Measurements from ENCODE around the gene WDR82. TPM values are rescaled to one million over a fixed set of nuclear protein-coding genes. Genes with fewer than 3 reads are reported as not detected.

Gene WDR82
- total and polyA plus RNA-seq, 4 donors, result 77.1 to 159 (median 133) TPM

DNA sequence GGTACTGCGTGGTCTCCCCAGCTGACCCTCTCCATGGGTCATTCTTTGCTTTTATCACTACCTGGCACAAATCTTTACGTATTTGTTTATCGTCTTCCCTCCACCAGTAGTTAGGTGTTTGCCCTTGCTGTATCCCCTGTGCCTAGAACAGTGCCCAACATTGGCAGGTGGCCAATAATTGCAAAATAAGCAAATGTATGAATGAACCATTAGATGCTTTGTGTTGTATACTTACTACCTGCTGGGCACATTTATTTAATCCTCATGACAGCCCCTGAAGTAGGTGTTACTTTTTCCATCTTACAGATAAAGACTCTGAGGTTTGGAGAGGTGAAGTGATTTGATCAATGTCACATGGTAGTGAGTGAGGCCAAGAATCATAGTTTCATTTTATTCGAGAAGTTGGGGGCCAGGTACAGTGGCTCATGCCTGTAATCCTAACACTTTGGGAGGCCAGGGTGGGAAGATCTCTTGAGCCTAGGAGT is 37.5 kb downstream of the WDR82 start:
- H3K27ac ChIP-seq (ENCODE audit: low read depth, low read length), result no peak overlapping the region
- H3K4me3 ChIP-seq (ENCODE audit: low read depth, low read length), result no peak overlapping the region
- H3K36me3 ChIP-seq (ENCODE audit: control insufficient read depth, insufficient read depth, low read length), result peaks cover 6% of the 10 kb centered on the region
- WGBS (ENCODE audit: insufficient coverage), result 87% methylated on average over 4 of the region's 4 CpGs
- H3K27me3 ChIP-seq (ENCODE audit: control insufficient read depth, insufficient read depth, low read length), result no peaks in the 10 kb centered on the region
- DNase-seq (ENCODE audit: low read depth in 4 of 6, low spot score in 6 of 6), result no peak
- no peaks in the 10 kb centered on the region for H3K9me3 ChIP-seq (ENCODE audit: control insufficient read depth, insufficient read depth, low read length)
- peaks cover 46% of the 10 kb centered on the region for H3K4me1 ChIP-seq (ENCODE audit: control insufficient read depth, insufficient read depth, low read length)

- Histone ChIP-seq H3K4me3 (ENCODE audit: low read depth, low read length) (peak overlapping the region; percentile 88), H3K4me1 (ENCODE audit: control insufficient read depth, insufficient read depth, low read length) (peaks cover 47% of the 10 kb centered on the region), H3K36me3 (ENCODE audit: control insufficient read depth, insufficient read depth, low read length) (peaks cover 12% of the 10 kb centered on the region), H3K27ac (ENCODE audit: low read depth, low read length) (no peak overlapping the region), H3K27me3 (ENCODE audit: control insufficient read depth, insufficient read depth, low read length) (no peaks in the 10 kb centered on the region), H3K9me3 (ENCODE audit: control insufficient read depth, insufficient read depth, low read length) (no peaks in the 10 kb centered on the region)
- no CpG with 5 or more reads among the region's 1 CpG for WGBS (ENCODE audit: insufficient coverage)
- DNase-seq (ENCODE audit: low read depth in 4 of 6, low spot score in 6 of 6), result peak in 2 of 6 donors; percentile 21 to 43
These were observed 38.2 kb downstream of the WDR82 start for GRCh38 chr3:52240059-52240885.

DNA sequence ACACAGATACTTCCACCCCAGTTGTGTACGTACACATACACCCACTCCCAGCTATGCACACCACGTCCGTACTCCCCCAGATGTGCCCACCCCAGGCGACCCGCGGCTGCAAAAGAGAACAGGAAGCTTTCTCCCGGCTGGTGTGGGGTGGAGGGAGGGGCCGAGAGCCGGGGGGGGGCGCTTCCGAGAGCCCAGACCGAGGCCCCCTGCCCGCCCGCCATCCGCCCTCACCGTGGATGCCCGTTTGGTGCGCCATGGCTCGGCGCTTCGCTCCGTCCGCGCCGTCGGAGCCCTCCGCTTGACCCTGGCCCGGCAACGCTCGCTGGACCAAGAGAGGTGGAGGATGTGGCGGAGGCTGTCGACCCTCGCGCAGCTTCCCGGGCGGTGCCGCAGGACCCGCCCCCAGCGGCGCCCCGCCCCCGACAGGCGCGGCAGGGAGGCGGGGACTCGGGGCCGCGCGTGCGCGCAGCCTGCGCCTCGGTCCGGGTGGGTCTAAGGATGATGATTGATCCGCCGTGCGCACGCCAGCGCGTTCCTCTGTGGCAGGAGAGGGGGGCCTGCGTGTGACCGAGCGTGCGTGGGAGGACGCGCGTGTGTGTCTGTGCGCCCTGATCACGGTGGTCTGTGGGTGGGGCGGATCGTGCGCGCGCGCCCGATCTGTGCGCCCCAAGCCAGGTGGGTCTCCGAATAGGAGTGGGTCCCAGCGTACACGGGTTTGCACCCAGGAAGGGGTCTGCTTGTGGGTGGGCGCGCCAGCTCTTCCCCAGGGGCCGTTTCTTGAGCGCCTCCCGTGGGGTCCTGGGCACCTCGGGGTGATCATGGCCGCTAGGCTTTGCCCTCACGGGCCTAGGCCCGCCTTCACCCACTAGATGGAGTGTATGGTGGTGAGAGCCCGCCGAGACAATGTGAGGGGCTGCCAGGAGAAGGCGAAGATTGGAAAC is 39.4 kb downstream of the WDR82 start, which contains the start of gene TWF2:
TSS of gene TWF2 (minus strand) at position 398 of the 941 bp plus-strand sequence. CDS start at position 256, 142 bp downstream.
- H3K27me3 ChIP-seq (ENCODE audit: control insufficient read depth, insufficient read depth, low read length), result no peaks in the 10 kb centered on the region
- DNase-seq (ENCODE audit: low read depth in 4 of 6, low spot score in 6 of 6), result peak; percentile 70 to 97 (median 82)
- under 1% methylated on average over 82 of the region's 92 CpGs for WGBS (ENCODE audit: insufficient coverage)
- H3K36me3 ChIP-seq (ENCODE audit: control insufficient read depth, insufficient read depth, low read length), result peaks cover 24% of the 10 kb centered on the region
- H3K4me3 ChIP-seq (ENCODE audit: low read depth, low read length), result peak within 1 kb of the TSS; percentile 88
- H3K4me1 ChIP-seq (ENCODE audit: control insufficient read depth, insufficient read depth, low read length), result peaks cover 49% of the 10 kb centered on the region
- peak within 1 kb of the TSS; percentile 88 for H3K27ac ChIP-seq (ENCODE audit: low read depth, low read length)
- H3K9me3 ChIP-seq (ENCODE audit: control insufficient read depth, insufficient read depth, low read length), result no peaks in the 10 kb centered on the region

DNA sequence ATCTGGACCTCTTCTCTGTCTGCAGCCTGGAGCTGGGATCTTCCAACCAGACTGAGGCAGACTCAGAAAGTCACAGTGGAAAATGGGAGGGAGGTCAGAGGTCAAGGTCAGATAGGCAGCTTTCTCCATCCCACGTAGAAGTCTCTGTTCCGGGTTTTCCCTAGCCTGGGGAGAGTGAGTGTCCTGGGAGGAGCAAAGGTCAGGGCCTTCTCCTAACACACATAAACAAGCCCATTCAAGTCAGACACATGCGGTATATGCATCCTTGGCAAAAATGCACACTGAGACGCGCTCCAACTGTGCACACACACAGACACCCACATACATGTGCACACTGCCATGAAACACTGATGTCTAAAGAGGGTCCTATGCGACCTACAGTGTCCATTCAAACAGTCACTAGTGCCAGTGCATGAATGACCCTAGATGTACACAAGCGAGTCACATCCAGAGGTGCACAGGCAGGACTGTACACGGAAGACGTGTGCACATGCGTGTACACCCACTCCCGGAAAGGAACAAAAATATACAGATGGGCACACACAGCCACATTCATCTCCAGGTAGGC is 40.2 kb downstream of the WDR82 start:
- Histone ChIP-seq H3K4me3 (ENCODE audit: low read depth, low read length) (peak overlapping the region; percentile 88), H3K9me3 (ENCODE audit: control insufficient read depth, insufficient read depth, low read length) (no peaks in the 10 kb centered on the region), H3K27me3 (ENCODE audit: control insufficient read depth, insufficient read depth, low read length) (no peaks in the 10 kb centered on the region), H3K36me3 (ENCODE audit: control insufficient read depth, insufficient read depth, low read length) (peaks cover 29% of the 10 kb centered on the region), H3K4me1 (ENCODE audit: control insufficient read depth, insufficient read depth, low read length) (peaks cover 52% of the 10 kb centered on the region), H3K27ac (ENCODE audit: low read depth, low read length) (peak overlapping the region; percentile 42)
- DNase-seq (ENCODE audit: low read depth in 4 of 6, low spot score in 6 of 6), result peak in 1 of 6 donors; percentile 32
- WGBS (ENCODE audit: insufficient coverage), result 12% methylated on average over 9 of the region's 11 CpGs

- H3K9me3 ChIP-seq (ENCODE audit: control insufficient read depth, insufficient read depth, low read length), result no peaks in the 10 kb centered on the region
- H3K36me3 ChIP-seq (ENCODE audit: control insufficient read depth, insufficient read depth, low read length), result peaks cover 35% of the 10 kb centered on the region
- peaks cover 55% of the 10 kb centered on the region for H3K4me1 ChIP-seq (ENCODE audit: control insufficient read depth, insufficient read depth, low read length)
- H3K27me3 ChIP-seq (ENCODE audit: control insufficient read depth, insufficient read depth, low read length), result no peaks in the 10 kb centered on the region
- 28% methylated on average over 4 of the region's 8 CpGs for WGBS (ENCODE audit: insufficient coverage)
- H3K27ac ChIP-seq (ENCODE audit: low read depth, low read length), result peak overlapping the region; percentile 42
- H3K4me3 ChIP-seq (ENCODE audit: low read depth, low read length), result peak overlapping the region; percentile 88
- peak in 1 of 6 donors; percentile 62 for DNase-seq (ENCODE audit: low read depth in 4 of 6, low spot score in 6 of 6)
These were observed 40.7 kb downstream of the WDR82 start for GRCh38 chr3:52237657-52238172.

DNA sequence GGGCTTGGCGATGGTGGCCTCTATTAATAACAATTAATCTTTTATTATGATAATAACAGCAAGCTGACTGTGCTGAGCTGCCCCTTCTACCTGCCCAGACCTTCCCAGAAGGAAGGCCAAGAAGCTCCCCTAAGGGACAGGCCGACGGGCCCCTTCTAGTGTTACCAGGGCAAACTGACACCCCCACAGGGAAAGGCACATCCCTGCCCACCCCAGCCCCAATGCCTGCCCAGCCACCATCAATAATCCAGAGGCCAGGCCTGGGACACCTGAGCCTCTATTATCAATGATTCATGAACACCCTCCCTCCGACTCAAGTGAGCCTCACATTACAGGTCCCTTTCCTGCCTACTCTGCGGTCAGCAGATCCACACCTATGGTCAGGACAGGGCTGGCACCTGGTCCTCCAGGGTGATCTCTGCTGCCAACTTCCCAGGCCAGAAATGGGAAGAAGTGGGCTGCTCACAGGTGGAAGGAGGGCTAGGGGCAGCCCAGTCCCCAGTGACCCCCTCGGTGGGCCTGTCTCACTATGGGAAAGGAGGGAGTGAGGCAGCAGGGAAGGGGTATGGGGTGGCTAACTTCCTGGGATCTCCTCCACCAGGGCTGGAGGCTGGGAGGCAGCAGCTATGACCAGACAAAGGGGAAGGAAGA is 41.3 kb downstream of the WDR82 start:
- DNase-seq (ENCODE audit: low read depth in 4 of 6, low spot score in 6 of 6), result no peak
- Histone ChIP-seq H3K9me3 (ENCODE audit: control insufficient read depth, insufficient read depth, low read length) (no peaks in the 10 kb centered on the region), H3K27ac (ENCODE audit: low read depth, low read length) (peak overlapping the region; percentile 42), H3K27me3 (ENCODE audit: control insufficient read depth, insufficient read depth, low read length) (no peaks in the 10 kb centered on the region), H3K36me3 (ENCODE audit: control insufficient read depth, insufficient read depth, low read length) (peaks cover 40% of the 10 kb centered on the region), H3K4me3 (ENCODE audit: low read depth, low read length) (peak overlapping the region; percentile 88), H3K4me1 (ENCODE audit: control insufficient read depth, insufficient read depth, low read length) (peaks cover 59% of the 10 kb centered on the region)
- WGBS (ENCODE audit: insufficient coverage), result 87% methylated on average over 5 of the region's 6 CpGs

DNA sequence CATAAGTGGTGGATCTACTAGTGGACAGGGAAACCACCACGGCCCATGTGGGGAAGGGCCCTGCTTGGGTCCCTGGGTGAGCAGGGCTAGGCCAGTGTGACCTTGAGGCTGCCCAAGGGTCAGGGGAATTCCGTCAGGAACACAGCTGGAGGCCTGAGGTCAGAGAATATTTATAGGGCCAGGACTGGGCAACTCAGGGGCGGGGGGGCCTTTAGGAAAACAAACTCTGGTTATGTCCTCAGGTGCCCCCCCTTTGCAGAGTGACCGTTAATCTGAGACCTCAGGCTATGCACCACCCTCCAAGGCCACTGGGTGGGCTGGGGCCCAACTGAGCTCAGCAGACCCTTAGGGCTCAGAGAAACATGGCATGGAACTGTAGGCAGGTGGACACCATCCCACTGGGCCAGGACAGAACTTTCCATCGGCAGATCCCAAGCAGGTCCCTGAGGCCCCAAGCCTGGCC is 42.0 kb downstream of the WDR82 start:
- Histone ChIP-seq H3K36me3 (ENCODE audit: control insufficient read depth, insufficient read depth, low read length) (peaks cover 47% of the 10 kb centered on the region), H3K27ac (ENCODE audit: low read depth, low read length) (no peak overlapping the region), H3K27me3 (ENCODE audit: control insufficient read depth, insufficient read depth, low read length) (no peaks in the 10 kb centered on the region), H3K9me3 (ENCODE audit: control insufficient read depth, insufficient read depth, low read length) (no peaks in the 10 kb centered on the region), H3K4me1 (ENCODE audit: control insufficient read depth, insufficient read depth, low read length) (peaks cover 60% of the 10 kb centered on the region), H3K4me3 (ENCODE audit: low read depth, low read length) (no peak overlapping the region)
- 76% methylated on average over 5 of the region's 5 CpGs for WGBS (ENCODE audit: insufficient coverage)
- no peak for DNase-seq (ENCODE audit: low read depth in 4 of 6, low spot score in 6 of 6)

- WGBS (ENCODE audit: insufficient coverage), result 88% methylated on average over 15 of the region's 15 CpGs
- Histone ChIP-seq H3K9me3 (ENCODE audit: control insufficient read depth, insufficient read depth, low read length) (no peaks in the 10 kb centered on the region), H3K36me3 (ENCODE audit: control insufficient read depth, insufficient read depth, low read length) (peaks cover 64% of the 10 kb centered on the region), H3K27ac (ENCODE audit: low read depth, low read length) (no peak overlapping the region), H3K27me3 (ENCODE audit: control insufficient read depth, insufficient read depth, low read length) (no peaks in the 10 kb centered on the region), H3K4me1 (ENCODE audit: control insufficient read depth, insufficient read depth, low read length) (peaks cover 53% of the 10 kb centered on the region), H3K4me3 (ENCODE audit: low read depth, low read length) (no peak overlapping the region)
- no peak for DNase-seq (ENCODE audit: low read depth in 4 of 6, low spot score in 6 of 6)
These were observed 43.7 kb downstream of the WDR82 start for GRCh38 chr3:52234516-52235447.

Measured in spinal cord (tissue), 10 donors.